Measurements from ENCODE around the gene LDB1.

The LDB1 gene

DNA sequence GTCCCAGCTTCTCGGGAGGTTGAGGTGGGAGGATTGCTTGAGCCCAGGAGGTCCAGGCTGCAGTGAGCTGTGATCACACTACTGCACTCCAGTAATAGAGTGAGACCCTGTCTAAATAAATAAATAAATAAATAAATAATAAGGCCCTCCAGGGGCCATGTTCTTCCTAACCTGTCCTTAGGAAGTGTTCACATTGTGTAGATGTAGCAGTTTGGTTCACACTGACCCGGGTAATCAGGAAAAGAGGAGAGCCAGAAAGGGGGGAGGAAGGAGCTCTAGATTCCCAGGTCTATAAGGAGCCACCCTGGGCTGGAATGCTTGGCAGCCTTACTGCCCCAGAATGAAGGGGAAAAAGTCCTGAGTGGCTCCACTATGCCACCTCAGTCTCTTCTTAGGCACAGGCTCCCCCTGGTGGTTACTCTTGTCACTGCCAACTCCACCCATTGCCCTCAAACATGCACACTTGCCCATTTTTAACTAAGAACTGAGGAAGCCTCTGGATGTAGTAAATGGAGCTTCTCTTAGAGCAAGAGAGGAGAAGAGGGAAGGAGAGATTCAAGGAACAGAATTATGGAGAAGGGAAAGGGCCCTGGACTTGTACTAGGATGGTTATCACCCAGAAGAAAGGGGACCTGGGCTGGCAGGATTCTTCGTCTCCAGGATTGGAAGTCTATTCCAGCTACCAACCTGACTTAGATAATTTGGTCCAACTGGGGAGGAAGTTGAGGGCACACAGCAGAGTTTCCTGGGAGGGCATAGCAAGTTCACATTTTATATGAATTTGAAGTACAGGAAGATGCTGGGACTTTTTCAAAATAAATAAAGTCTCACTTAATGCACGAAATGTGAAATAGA lies 47.3 kb downstream of the LDB1 start:
- H3K4me3 Mint-ChIP-seq: no peak overlapping the region
- no peak overlapping the region for H3K27ac Mint-ChIP-seq
- peaks cover 4% of the 10 kb centered on the region for H3K36me3 Mint-ChIP-seq
- no peaks in the 10 kb centered on the region for H3K4me1 Mint-ChIP-seq
- CTCF ChIA-PET: interaction anchor here (0.7 to 11.6 kb wide), 31 partner anchors 8 to 292 kb away, joined by 3 to 91 read pairs (median 4); no protein-coding TSS in a partner anchor
- peaks cover 3% of the 10 kb centered on the region for H3K27me3 Mint-ChIP-seq
- DNase-seq: peak; percentile 89
- H3K9me3 Mint-ChIP-seq: no peaks in the 10 kb centered on the region

DNA sequence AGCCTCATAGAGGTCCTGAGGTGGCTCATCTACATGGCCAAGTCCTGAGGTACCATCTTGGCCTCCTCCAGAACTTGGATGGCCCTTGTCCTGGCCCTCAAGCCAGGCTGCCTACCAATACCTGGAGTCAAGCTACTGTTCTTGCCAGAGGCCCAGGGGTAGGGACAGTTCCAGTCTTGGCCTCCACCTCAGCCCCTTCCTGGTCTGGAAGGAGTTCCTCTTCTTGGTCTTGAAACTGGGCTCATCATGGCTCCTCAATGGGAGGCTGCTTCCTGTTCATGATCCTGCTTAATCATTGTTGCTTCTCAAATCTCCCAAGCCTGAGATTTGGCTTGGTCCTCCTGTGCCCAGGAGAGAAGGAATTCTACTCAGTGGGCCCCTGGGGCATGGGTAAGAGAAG lies 51.1 kb downstream of the LDB1 start:
- Mint-ChIP-seq H3K9me3 (no peaks in the 10 kb centered on the region), H3K36me3 (peaks cover 9% of the 10 kb centered on the region), H3K27ac (no peak overlapping the region), H3K27me3 (no peaks in the 10 kb centered on the region), H3K4me3 (no peak overlapping the region), H3K4me1 (peaks cover 22% of the 10 kb centered on the region)
- CTCF ChIA-PET: interaction anchor here (1.3 to 11.6 kb wide), 4 partner anchors 179 to 288 kb away, joined by 4 to 91 read pairs (median 6); no protein-coding TSS in a partner anchor
- no peak for DNase-seq

DNA sequence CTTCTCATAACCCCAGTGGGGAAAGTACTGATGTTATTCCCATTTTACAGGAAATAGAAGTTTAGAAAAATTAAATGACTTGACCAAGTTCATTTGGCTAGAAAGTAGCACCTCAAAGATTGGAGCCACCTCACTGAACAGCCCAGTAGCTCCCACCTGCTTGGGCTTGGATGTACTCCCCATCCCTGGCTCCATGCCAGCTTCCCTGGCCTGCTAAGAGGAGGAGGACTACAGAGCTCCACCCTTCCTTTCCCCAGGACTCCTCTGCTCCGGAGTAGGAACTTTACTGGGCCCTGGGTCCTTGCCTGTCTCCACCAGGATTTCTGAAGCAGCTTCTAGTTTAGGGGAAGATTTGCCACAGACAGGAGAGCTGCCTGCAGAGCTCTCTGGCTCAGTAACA lies 52.0 kb downstream of the LDB1 start:
- no peak overlapping the region for H3K4me3 Mint-ChIP-seq
- H3K9me3 Mint-ChIP-seq: no peaks in the 10 kb centered on the region
- H3K27ac Mint-ChIP-seq: no peak overlapping the region
- H3K36me3 Mint-ChIP-seq: peaks cover 9% of the 10 kb centered on the region
- CTCF ChIA-PET: interaction anchor here (1.0 to 11.6 kb wide), 6 partner anchors 33 to 287 kb away, joined by 3 to 91 read pairs (median 5); no protein-coding TSS in a partner anchor
- H3K4me1 Mint-ChIP-seq: peaks cover 24% of the 10 kb centered on the region
- DNase-seq: no peak
- H3K27me3 Mint-ChIP-seq: no peaks in the 10 kb centered on the region

DNA sequence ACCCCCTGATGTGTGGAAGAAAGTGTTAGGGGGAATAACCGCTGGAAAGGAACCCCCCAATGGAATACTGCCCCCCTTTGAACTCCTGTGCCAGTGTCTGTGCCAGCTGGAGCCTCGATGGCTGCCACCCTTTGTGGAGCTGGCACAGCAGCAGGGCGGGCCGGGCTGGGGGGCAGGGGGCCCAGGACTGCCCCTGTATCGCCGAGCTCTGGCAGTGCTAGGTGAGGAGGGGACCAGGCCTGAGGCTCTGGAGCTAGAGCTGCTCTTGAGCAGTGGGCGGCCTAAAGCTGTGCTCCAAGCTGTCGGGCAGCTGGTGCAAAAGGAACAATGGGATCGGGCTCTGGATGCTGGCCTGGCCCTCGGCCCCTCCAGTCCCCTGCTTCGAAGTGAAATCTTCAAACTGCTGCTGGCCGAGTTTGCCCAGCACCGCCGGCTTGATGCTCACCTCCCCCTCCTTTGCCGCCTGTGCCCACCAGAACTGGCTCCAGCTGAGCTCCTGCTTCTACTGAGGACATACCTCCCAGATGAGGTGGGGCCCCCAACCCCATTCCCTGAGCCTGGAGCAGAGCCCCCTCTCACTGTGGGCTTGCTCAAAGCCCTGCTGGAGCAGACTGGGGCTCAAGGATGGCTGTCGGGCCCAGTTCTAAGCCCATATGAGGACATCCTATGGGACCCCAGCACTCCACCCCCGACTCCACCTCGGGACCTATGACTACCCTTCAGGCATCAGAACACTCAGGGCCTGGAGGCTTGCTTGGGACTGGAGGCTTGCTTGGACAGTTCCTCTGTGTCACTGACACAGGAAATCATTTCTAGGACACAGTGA lies 52.9 kb downstream of the LDB1 start:
- no peak for DNase-seq
- peak overlapping the region; percentile 60 for H3K4me3 Mint-ChIP-seq
- H3K27me3 Mint-ChIP-seq: no peaks in the 10 kb centered on the region
- CTCF ChIA-PET: interaction anchor here (0.6 to 11.6 kb wide), 7 partner anchors 8 to 286 kb away, joined by 3 to 91 read pairs (median 5); no protein-coding TSS in a partner anchor
- H3K9me3 Mint-ChIP-seq: no peaks in the 10 kb centered on the region
- H3K27ac Mint-ChIP-seq: no peak overlapping the region
- peaks cover 32% of the 10 kb centered on the region for H3K4me1 Mint-ChIP-seq
- H3K36me3 Mint-ChIP-seq: peaks cover 9% of the 10 kb centered on the region

DNA sequence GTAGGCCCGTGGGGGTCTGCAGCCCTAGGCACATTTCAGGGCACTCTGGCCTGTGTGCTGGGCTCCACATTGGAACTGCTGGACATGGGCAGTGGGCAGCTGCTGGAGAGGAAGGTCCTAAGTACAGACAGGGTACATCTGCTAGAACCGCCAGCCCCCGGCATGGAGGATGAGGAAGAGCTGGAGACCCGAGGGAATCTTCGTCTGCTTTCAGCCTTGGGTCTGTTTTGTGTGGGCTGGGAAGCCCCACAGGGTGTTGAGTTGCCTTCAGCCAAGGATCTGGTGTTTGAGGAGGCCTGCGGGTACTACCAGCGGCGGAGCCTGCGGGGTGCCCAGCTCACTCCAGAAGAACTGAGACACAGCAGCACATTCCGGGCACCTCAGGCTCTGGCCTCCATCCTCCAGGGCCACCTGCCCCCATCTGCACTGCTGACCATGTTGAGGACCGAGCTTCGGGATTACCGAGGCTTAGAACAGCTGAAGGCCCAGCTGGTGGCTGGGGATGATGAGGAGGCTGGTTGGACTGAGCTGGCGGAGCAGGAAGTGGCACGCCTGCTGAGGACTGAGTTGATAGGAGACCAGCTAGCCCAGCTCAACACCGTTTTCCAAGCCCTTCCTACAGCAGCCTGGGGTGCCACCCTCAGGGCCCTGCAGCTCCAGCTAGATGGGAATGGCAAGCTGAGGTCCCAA lies 53.6 kb downstream of the LDB1 start:
- CTCF ChIA-PET: interaction anchor here (0.6 to 11.6 kb wide), 8 partner anchors 9 to 285 kb away, joined by 3 to 91 read pairs (median 4); no protein-coding TSS in a partner anchor
- Mint-ChIP-seq H3K36me3 (peaks cover 9% of the 10 kb centered on the region), H3K4me1 (peaks cover 32% of the 10 kb centered on the region), H3K9me3 (no peaks in the 10 kb centered on the region), H3K27ac (peak overlapping the region; percentile 90), H3K4me3 (peak overlapping the region; percentile 85), H3K27me3 (no peaks in the 10 kb centered on the region)
- no peak for DNase-seq

DNA sequence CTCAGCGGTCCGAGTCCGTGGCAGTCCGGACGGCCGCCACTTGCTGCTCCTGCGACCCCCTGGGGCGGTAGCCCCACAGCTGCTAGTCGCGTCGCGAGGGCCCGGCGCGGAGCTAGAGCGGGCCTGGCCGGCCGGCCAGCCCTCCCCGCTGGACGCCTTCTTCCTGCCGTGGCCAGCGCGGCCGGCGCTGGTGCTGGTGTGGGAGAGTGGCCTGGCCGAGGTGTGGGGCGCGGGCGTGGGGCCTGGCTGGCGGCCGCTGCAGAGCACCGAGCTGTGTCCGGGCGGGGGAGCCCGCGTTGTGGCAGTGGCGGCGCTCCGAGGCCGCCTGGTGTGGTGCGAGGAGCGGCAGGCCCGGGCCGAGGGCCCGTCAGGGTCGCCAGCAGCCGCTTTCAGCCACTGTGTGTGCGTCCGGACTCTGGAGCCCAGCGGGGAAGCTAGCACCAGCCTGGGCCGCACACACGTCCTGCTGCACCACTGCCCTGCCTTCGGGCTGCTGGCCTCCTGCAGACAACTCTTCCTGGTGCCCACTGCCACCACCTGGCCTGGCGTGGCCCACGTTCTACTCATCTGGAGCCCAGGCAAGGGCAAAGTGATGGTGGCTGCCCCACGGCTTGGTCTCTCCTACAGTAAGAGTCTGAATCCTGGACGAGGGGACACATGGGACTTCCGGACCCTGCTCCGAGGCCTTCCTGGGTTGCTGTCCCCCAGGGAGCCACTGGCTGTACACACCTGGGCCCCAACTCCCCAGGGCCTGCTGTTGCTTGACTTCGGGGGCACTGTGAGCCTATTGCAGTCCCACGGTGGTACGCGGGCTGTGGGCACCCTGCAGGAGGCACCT lies 54.4 kb downstream of the LDB1 start:
- peaks cover 9% of the 10 kb centered on the region for H3K36me3 Mint-ChIP-seq
- peaks cover 32% of the 10 kb centered on the region for H3K4me1 Mint-ChIP-seq
- H3K27me3 Mint-ChIP-seq: no peaks in the 10 kb centered on the region
- peak overlapping the region; percentile 90 for H3K27ac Mint-ChIP-seq
- CTCF ChIA-PET: interaction anchor here (1.2 to 11.6 kb wide), 7 partner anchors 8 to 284 kb away, joined by 3 to 91 read pairs (median 3); no protein-coding TSS in a partner anchor
- peak; percentile 38 for DNase-seq
- peak overlapping the region; percentile 85 for H3K4me3 Mint-ChIP-seq
- no peaks in the 10 kb centered on the region for H3K9me3 Mint-ChIP-seq

DNA sequence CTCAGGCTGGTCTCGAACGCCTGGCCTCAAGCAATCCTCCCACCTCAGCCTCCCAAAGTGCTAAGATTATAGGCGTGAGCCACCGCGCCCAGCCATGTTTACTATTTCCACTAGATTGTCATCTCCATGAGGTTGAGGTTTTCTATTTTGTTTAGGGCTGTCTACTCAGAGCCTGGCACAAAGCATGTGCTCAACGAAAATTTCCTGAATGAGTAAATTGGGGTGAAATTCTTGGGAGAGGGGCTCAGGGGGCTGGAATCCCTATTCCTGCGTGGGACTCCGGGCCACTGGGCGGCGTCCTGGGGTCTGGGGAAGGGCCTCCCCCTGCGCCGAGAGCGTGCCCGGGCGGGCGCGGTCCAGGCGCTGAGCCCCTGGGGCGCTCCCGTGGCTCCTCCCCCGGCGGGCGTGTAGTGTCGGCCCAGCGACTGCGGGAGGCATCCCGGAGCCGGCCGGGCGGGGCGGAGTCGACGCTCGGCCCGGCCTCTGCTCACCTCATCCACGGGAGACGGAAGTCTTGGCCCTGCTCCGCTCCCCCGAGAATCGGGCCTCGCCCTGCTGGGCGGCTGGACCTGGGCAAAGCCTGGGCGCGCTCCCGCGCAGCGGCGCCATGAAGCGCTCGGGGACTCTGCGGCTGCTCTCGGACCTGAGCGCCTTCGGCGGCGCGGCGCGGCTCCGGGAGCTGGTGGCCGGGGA lies 55.2 kb downstream of the LDB1 start, which contains the start of gene HPS6:
Gene HPS6 (plus strand): TSS at position 482 of the 693 bp plus-strand sequence. CDS start 126 bp downstream, at position 608.
- peak within 1 kb of the TSS; percentile 85 for H3K4me3 Mint-ChIP-seq
- H3K27ac Mint-ChIP-seq: peak within 1 kb of the TSS; percentile 95
- CTCF ChIA-PET: interaction anchor here (1.3 to 11.6 kb wide), 4 partner anchors 7 to 224 kb away, joined by 3 to 91 read pairs (median 4); no protein-coding TSS in a partner anchor
- no peaks in the 10 kb centered on the region for H3K27me3 Mint-ChIP-seq
- peaks cover 9% of the 10 kb centered on the region for H3K36me3 Mint-ChIP-seq
- peaks cover 32% of the 10 kb centered on the region for H3K4me1 Mint-ChIP-seq
- no peaks in the 10 kb centered on the region for H3K9me3 Mint-ChIP-seq
- peak; percentile 94 for DNase-seq

DNA sequence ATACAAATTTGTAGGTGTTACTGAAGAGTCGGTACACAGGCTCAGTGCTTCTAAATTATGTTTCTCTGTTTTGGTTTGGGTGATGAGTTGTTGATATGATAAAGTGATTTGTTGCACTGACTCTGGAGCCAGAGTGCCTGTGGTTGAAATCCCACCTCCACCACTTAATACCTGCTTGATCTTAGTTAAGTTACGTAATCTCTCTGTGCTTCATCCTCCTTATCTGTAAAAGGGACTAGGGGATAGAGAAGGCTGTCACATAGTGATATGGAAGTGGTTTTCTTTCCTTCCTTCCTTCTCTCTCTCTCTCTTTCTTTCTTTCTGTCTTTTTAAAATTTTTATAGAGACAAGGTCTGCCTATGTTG lies 55.7 kb downstream of the LDB1 start:
- Mint-ChIP-seq H3K27me3 (no peaks in the 10 kb centered on the region), H3K36me3 (peaks cover 8% of the 10 kb centered on the region), H3K27ac (peak overlapping the region; percentile 95), H3K4me1 (peaks cover 32% of the 10 kb centered on the region), H3K4me3 (peak overlapping the region; percentile 85), H3K9me3 (no peaks in the 10 kb centered on the region)
- CTCF ChIA-PET: interaction anchor here (1.3 kb wide), 1 partner anchor 11 kb away, joined by 3 read pairs; no protein-coding TSS in a partner anchor
- DNase-seq: no peak

DNA sequence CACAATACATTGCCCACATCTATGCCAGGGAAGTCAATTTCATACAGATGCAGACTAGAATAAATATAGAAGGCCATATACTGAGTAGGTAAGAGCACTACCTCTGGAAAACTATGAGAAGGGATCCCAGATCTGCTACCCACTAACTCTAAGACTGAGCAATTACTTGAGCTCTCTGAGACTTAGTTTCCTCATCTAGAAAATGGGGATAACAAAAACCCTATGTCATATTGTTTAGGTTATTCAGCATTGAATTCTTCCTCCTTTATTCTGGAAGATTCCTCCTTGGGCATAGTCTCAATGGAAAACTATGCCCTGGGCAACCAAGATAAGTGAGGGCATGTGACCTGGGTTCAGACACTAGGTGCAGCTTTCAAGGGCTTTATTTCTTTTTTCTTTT lies 60.2 kb downstream of the LDB1 start:
- Mint-ChIP-seq H3K4me3 (no peak overlapping the region), H3K9me3 (no peaks in the 10 kb centered on the region), H3K36me3 (peaks cover 5% of the 10 kb centered on the region), H3K27ac (no peak overlapping the region), H3K4me1 (peaks cover 29% of the 10 kb centered on the region), H3K27me3 (no peaks in the 10 kb centered on the region)
- CTCF ChIA-PET: no interaction called here
- no peak for DNase-seq
